ENCODE data around the gene LIPC. TPM values are rescaled to one million over a fixed set of nuclear protein-coding genes. Genes with fewer than 3 reads are reported as not detected.

The LIPC gene
- total RNA-seq, 1 donor from 2014 or later, result not detected

- DNase-seq (ENCODE audit: low spot score), result no peak
Measured at GRCh38 chr15:58453931-58454793, 22.4 kb downstream of the LIPC start.

DNA sequence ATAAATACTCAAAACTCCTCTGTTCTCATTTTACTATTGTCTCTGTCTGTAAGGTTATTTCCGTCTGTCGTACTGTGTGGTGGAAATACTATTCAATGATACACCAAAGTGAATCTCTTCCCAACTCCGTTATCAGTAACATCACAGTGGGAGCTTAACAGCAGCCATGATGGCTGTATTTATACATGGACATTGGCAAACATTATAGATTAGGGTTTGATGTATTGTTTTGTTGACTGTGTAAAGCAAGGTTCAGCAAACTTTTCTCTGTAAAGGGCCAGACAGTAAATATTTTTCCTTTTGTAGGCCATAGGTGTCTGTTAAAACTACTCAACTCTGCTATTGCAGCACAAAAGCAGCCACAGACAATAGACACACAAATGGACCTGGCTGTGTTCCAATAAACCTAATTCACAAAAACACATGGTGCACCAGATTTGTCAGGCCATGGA is 23.2 kb downstream of the LIPC start:
- DNase-seq (ENCODE audit: low spot score), result no peak

- no peak for DNase-seq (ENCODE audit: low spot score)
Measured at GRCh38 chr15:58457466-58457965, 25.7 kb downstream of the LIPC start.

- no peak for DNase-seq (ENCODE audit: low spot score)
Measured at GRCh38 chr15:58458076-58458475, 26.3 kb downstream of the LIPC start.

DNA sequence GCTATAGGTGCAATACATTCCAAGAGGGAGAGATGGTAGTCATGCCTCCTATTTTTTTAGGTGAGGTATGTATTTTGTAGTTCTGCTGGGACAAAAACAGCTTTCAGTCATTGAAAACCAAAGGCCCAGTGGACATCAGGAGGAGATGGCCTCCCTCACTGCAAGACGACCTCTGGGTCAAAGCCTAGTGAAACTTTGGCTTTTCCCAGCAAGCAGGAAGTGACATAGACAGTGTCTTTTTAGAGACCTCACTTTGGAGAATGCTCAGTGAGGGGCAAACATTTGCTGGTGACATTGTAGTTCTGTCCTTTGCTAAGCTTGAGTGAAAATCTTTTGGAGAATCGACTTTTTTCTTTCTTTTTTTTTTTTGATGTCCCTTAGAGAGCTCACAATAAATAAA is 27.3 kb downstream of the LIPC start:
- DNase-seq (ENCODE audit: low spot score), result no peak

- no peak for DNase-seq (ENCODE audit: low spot score)
Measured at GRCh38 chr15:58459560-58459959, 27.8 kb downstream of the LIPC start.

GRCh38 chr15:58460116-58460790 is 28.5 kb downstream of the LIPC start:
- DNase-seq (ENCODE audit: low spot score), result no peak

DNA sequence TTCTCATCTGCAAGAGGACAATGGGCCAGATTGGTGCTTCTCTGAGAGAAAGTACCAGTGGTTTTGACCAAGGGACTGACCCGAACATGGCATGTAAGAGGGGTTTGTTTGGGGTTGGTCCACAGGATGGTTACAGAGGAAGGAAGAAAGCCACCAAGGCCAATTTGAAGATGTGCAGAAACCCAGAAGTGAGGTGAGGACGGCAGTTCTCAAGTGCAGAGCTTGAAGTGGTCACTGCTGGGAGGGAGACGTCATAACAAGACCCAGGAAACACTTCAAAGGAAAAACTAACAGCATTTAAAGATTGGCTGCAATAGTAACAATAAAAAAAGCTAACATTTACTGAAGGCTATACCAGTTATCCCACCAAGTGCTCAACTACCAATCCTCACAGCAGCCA is 29.1 kb downstream of the LIPC start:
- DNase-seq (ENCODE audit: low spot score), result no peak

DNA sequence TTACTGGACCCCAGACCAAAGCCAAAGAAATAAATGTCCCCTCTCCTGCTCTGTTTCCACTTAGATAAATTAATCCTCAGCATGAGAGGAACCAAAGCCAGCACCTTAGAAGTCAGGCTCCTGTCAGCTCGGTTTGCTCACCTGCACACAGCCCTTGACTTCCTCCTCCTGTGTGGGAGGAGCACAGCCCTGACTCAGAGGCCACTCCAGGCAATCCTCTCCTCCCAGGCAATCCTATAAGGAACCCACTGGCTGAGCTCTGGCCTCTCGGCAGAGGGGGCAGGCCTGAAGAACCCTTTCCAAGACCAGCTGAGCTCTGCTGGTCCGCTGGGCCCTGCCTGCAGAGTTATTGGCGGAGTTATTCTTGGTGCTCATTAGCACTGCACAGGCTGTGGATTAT is 30.8 kb downstream of the LIPC start:
- no peak for DNase-seq (ENCODE audit: low spot score)

DNA sequence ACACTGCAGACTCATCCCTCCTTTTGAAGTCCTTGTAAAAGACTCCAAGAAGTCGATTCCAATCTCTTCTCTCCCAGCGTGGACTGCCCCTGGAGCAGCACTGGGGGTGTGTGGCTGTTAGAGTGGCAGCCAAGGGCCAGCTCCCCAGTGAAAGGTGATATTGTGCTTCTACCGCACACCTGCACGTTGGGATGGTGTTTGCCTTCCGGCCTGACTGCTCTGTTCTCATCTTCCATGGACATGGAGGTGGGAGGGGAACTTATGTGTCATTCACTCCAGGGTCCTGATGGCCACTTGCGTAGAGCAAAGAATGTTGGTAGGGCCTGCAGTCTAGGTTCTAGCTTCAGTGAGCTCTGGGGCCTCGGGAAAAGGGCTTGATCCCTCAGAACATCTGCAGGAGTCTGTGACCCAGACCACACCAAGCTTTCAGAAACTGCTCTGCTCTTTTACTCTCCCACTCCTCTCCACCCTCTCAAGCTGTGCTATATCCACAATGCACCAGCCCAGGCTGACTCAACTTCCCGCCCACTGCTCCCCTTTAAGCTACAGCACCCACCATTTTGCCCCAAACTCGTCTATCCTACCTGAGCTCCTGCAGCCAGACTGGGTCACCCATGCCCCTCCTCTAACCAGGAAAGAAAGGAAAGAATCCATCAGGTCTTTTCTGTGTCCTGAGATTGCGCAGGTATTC is 31.3 kb downstream of the LIPC start:
- no peak for DNase-seq (ENCODE audit: low spot score)

- no peak for DNase-seq (ENCODE audit: low spot score)
Measured at GRCh38 chr15:58463815-58464650, 32.2 kb downstream of the LIPC start.

DNA sequence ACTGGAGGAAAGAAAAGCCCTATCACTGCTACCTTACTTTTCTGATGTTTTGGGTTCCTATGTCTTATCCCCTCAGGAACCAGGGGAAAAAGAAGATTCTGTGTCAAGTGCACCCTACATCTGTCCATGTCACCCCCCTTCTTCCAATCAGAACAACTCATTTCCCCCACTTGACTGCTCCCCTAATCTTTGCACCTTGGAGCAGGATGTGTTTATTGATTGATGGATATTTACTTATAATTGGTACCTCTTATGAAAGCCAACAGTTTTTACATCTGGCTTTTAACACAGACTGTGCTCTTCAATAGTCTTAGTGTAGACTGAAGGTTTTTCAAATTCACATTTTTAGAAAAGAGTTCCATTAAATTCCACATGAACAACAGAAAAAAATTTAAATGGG is 33.3 kb downstream of the LIPC start:
- DNase-seq (ENCODE audit: low spot score), result no peak

GRCh38 chr15:58465866-58466517 is 34.2 kb downstream of the LIPC start:
- DNase-seq (ENCODE audit: low spot score), result no peak

DNA sequence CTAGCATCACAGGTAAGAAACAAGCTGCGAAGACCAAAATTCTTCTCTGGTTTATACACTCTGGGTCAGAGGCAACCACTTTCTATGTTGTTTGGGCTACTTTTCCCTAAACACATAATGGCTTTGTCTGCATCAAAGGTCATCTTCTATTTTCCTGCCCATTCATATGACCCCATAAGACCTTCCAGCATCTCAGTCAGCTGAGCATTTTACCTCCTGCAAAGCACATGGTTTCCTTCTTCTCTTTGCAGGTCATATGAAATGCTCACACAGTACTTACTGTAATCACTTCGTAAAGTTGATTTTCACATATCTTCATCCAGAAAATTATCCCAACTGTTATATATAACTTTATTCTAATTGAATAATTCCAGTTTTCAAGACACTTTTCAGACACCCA is 34.8 kb downstream of the LIPC start:
- DNase-seq (ENCODE audit: low spot score), result no peak

GRCh38 chr15:58467121-58467721 is 35.4 kb downstream of the LIPC start:
- no peak for DNase-seq (ENCODE audit: low spot score)

- no peak for DNase-seq (ENCODE audit: low spot score)
Measured at GRCh38 chr15:58467722-58468423, 36.1 kb downstream of the LIPC start.

GRCh38 chr15:58469432-58470353 is 37.9 kb downstream of the LIPC start:
- DNase-seq (ENCODE audit: low spot score), result no peak

DNA sequence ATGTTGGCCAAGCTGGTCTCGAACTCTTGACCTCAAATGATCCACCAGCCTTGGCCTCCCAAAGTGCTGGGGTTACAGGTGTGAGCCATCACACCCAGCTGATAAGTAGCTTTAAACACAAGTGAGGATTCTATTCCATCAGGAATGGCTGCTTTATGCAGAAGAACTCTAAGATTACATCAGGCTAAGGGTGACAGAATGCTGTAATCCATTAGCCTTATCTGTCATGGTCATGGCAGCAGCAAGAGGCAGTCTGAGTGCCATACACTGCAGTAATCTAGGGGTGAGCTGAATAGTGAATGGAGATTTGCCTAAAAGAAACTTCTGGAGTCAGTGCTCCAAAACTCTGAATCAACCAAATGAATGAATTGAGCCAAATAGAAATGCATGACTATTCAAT is 39.6 kb downstream of the LIPC start:
- no peak for DNase-seq (ENCODE audit: low spot score)
